Thymus (tissue), 11 donors: ENCODE measurements around the gene ANAPC13. TPM values are rescaled to one million over a fixed set of nuclear protein-coding genes. Genes with fewer than 3 reads are reported as not detected.

ENCODE experiments used
- DNase-seq, 9 donors: peaks; one replicate each; pipeline ENCODE4 v3.0.0-alpha.2; 2013; ENCODE audit warnings: low spot score in 9 of 9, low read depth in 6 of 9, missing footprints in 1 of 9
- H3K27ac ChIP-seq, 2 donors: one replicate each; pipeline ENCODE4 v1.5.1; 2013; ENCODE audit warnings: control low read depth in 1 of 2, low read depth in 1 of 2, low read length in 1 of 2, mild to moderate bottlenecking in 1 of 2, moderate library complexity in 1 of 2
- H3K27me3 ChIP-seq, 2 donors: one replicate each; pipeline ENCODE4 v1.5.1; 2013; ENCODE audit warnings: low read length in 1 of 2; ENCODE audit not compliant: control insufficient read depth in 2 of 2, insufficient read depth in 1 of 2
- H3K36me3 ChIP-seq, 2 donors: one replicate each; pipeline ENCODE4 v1.5.1; 2013; ENCODE audit warnings: low read length in 1 of 2, mild to moderate bottlenecking in 1 of 2, moderate library complexity in 1 of 2; ENCODE audit not compliant: control insufficient read depth in 2 of 2, insufficient read depth in 2 of 2
- H3K4me1 ChIP-seq, 2 donors: one replicate each; pipeline ENCODE4 v1.5.1; 2013; ENCODE audit warnings: low read length in 2 of 2; ENCODE audit not compliant: control insufficient read depth in 2 of 2, insufficient read depth in 2 of 2
- H3K4me3 ChIP-seq, 2 donors: one replicate each; pipeline ENCODE4 v1.5.1; 2013; ENCODE audit warnings: low read length in 2 of 2, control low read depth in 1 of 2, mild to moderate bottlenecking in 1 of 2
- H3K9me3 ChIP-seq, 2 donors: one replicate each; pipeline ENCODE4 v1.5.1; 2013; ENCODE audit warnings: low read length in 1 of 2, mild to moderate bottlenecking in 1 of 2; ENCODE audit not compliant: control insufficient read depth in 2 of 2, insufficient read depth in 1 of 2
- WGBS: extraction: QIAGEN DNeasy Blood & Tissue Kit; methylation state at CpG from one replicate; pipeline ENCODE4 v1.1.7; 2013; 5-methylcytosine and 5-hydroxymethylcytosine counted together
- polyA plus RNA-seq: library from polyadenylated mRNA; stranded (reverse); fragments of 200-250 nt; gene quantifications from one replicate; pipeline ENCODE4 v1.2.3, GENCODE V29; 2013
- total RNA-seq: library from RNA; stranded (reverse); fragments of 120-200 nt; gene quantifications from one replicate; pipeline ENCODE4 v1.2.4, GENCODE V29; 2013
- donor health status: healthy.

Gene ANAPC13
- total and polyA plus RNA-seq, 2 donors, result 41.2 to 83.9 TPM

GRCh38 chr3:134437211-134437752 lies 48.5 kb downstream of the ANAPC13 start:
- Histone ChIP-seq H3K4me1 (no peaks in the 10 kb centered on the region), H3K9me3 (no peaks in the 10 kb centered on the region), H3K4me3 (no peak overlapping the region), H3K27me3 (peaks cover 0 to 4% of the 10 kb centered on the region in 2 donors), H3K27ac (no peak overlapping the region), H3K36me3 (no peaks in the 10 kb centered on the region)
- no peak for DNase-seq
- 93% methylated on average over 3 of the region's 3 CpGs for WGBS

- H3K27me3 ChIP-seq, result peaks cover 0 to 4% of the 10 kb centered on the region in 2 donors
- no peak for DNase-seq
- H3K9me3 ChIP-seq, result no peaks in the 10 kb centered on the region
- H3K4me3 ChIP-seq, result no peak overlapping the region
- no peaks in the 10 kb centered on the region for H3K4me1 ChIP-seq
- 91% methylated on average over 3 of the region's 3 CpGs for whole genome bisulfite sequencing
- H3K27ac ChIP-seq, result no peak overlapping the region
- H3K36me3 ChIP-seq, result no peaks in the 10 kb centered on the region
Observed at GRCh38 chr3:134432236-134432635, 53.5 kb downstream of the ANAPC13 start.

DNA sequence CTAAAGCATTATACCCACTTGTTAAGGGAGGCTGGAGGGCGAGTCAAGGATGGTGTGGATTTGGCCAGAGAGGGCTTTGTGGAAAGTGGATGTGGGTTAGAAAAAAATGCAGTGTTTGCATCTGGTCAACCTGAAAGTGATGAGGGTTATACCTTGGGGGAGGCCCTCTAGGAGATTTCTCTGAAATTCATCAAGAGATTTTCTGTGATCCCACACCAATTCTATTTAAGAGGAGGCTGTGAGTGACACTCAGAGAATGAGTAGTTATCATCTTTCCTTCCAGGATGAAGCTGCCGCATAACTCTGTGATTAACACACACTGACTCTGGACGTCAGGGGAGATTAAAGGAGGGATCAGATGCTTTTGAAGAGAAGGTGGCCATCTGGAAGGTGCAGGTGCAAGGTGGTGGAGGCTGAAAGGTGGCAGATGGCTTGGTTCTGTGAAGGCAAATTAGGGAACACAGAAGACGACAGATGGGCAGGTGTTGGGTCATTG lies 54.8 kb downstream of the ANAPC13 start:
- Histone ChIP-seq H3K27me3 (peaks cover 0 to 4% of the 10 kb centered on the region in 2 donors), H3K9me3 (no peaks in the 10 kb centered on the region), H3K4me3 (no peak overlapping the region), H3K4me1 (no peaks in the 10 kb centered on the region), H3K27ac (no peak overlapping the region), H3K36me3 (no peaks in the 10 kb centered on the region)
- DNase-seq, result no peak
- WGBS, result 83% methylated on average over 4 of the region's 4 CpGs

- Histone ChIP-seq H3K4me3 (no peak overlapping the region), H3K27me3 (peaks cover 0 to 4% of the 10 kb centered on the region in 2 donors), H3K4me1 (no peaks in the 10 kb centered on the region), H3K9me3 (no peaks in the 10 kb centered on the region), H3K36me3 (no peaks in the 10 kb centered on the region), H3K27ac (no peak overlapping the region)
- no peak for DNase-seq
- 94% methylated on average over 4 of the region's 4 CpGs for WGBS
Observed at GRCh38 chr3:134430174-134430573, 55.6 kb downstream of the ANAPC13 start.

DNA sequence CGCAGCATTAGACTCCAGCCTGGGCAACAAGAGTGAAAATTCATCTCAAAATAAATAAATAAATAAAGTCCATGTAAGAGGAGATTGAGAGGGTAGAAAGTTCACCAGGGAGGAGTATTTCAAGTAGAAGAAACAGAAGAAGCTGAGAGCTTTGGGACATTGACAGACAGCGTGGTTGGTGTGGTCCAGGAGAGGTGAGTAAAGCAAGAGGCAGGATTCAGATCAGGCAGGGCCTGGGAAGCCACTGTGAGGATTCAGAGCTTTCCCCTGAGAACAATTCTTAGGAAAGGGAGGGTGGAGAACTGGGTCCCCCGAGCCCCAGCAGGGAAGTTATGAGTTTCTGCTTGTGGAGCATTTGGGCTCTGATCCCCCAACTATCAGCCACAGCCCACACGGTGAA lies 57.4 kb downstream of the ANAPC13 start:
- Histone ChIP-seq H3K36me3 (no peaks in the 10 kb centered on the region), H3K4me3 (no peak overlapping the region), H3K27ac (no peak overlapping the region), H3K9me3 (no peaks in the 10 kb centered on the region), H3K4me1 (no peaks in the 10 kb centered on the region), H3K27me3 (peaks cover 0 to 3% of the 10 kb centered on the region in 2 donors)
- 90% methylated on average over 4 of the region's 4 CpGs for WGBS
- DNase-seq, result no peak

Other genes with a start within 250 kb of the ANAPC13 start
- gene RYK, start 235.1 kb downstream of the ANAPC13 start, total RNA-seq, result 40.9 TPM
- gene RYK, start 235.1 kb downstream of the ANAPC13 start, polyA plus RNA-seq, result 53.6 TPM
- gene AMOTL2, start 111.5 kb downstream of the ANAPC13 start, total RNA-seq, result 3.6 TPM
- 7.3 TPM for gene AMOTL2, start 111.5 kb downstream of the ANAPC13 start, polyA plus RNA-seq
- 31.7 TPM for gene CEP63, start 72 bp upstream of the ANAPC13 start, total RNA-seq
- gene CEP63, start 72 bp upstream of the ANAPC13 start, polyA plus RNA-seq, result 37.1 TPM
- gene KY, start 165.0 kb upstream of the ANAPC13 start, total RNA-seq, result 1.0 TPM
- gene KY, start 165.0 kb upstream of the ANAPC13 start, polyA plus RNA-seq, result 0.14 TPM